ENCODE data around the gene ZNF729.

GRCh38 chr19:22256856-22257255, 29.4 kb upstream of the ZNF729 start:
- TF ChIP-seq CTCF (IDR thresholded peaks at IDR 0.05 in 4 of 5, conservative IDR thresholded peaks at IDR 0.05 in 1 of 5) (no peak), POLR2A (IDR thresholded peaks at IDR 0.05) (no peak)
